ENCODE results near the gene ATP13A5. TPM values are rescaled to one million over a fixed set of nuclear protein-coding genes. Genes with fewer than 3 reads are reported as not detected.
A peak's percentile ranks its signal among the peaks of the same experiment; 100 is the strongest.

ATP13A5 gene
- total RNA-seq, 1 donor from 2014 or later, result not detected

GRCh38 chr3:193248848-193249468 lies 129.6 kb downstream of the ATP13A5 start:
- H3K27me3 ChIP-seq (ENCODE audit: control insufficient read depth, insufficient read depth, low read length), result no peaks in the 10 kb centered on the region
- TF ChIP-seq CTCF (IDR thresholded peaks at IDR 0.05; ENCODE audit: insufficient read depth, low read length, severe bottlenecking), result no peak
- H3K36me3 ChIP-seq (ENCODE audit: control insufficient read depth, insufficient read depth, low read length), result no peaks in the 10 kb centered on the region
- DNase-seq (ENCODE audit: low read depth), result no peak
- H3K4me3 ChIP-seq (ENCODE audit: low read depth, low read length), result no peak overlapping the region
- FAIRE-seq, result no peak

DNA sequence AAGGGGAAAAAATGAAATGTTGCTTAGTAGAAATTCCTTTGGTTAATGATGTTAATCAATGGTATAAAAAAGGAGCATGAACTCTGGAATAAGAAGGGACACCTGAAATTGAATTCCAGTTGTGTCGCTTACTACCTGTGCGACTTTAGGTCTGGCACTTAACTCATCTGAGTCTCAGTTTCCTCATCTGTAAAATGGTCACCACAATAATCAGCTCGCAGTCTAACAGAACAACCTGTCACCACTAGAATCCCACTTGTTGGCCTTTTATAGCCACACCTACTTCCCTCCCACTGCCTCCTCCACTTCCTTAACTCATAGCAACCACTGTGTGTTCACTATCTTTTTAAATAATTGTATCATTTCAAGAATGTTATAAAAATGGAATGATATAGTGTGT lies 135.0 kb downstream of the ATP13A5 start:
- no peaks in the 10 kb centered on the region for H3K36me3 ChIP-seq (ENCODE audit: control insufficient read depth, insufficient read depth, low read length)
- TF ChIP-seq CTCF (IDR thresholded peaks at IDR 0.05; ENCODE audit: insufficient read depth, low read length, severe bottlenecking), result no peak
- FAIRE-seq (no peak), DNase-seq (ENCODE audit: low read depth) (no peak)
- no peaks in the 10 kb centered on the region for H3K27me3 ChIP-seq (ENCODE audit: control insufficient read depth, insufficient read depth, low read length)
- no peak overlapping the region for H3K4me3 ChIP-seq (ENCODE audit: low read depth, low read length)

DNA sequence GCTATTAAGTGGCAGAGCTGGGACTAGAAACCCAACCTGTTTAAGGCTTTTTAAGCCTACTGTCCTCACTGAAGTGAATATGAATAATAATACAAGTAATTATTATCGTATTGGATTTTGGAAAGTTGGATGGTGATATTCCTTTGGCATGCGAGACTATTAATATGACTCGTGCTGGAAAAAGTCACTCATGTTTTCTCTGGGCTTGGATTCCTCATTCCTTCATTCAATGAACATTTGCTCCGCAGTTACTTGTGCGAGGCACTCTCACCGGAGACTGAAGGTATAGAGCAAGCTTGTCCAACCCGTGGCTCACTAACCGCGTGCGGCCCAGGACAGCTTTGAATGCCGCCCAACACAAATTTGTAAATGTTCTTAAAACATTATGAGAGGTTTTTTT lies 136.8 kb downstream of the ATP13A5 start:
- no peaks in the 10 kb centered on the region for H3K36me3 ChIP-seq (ENCODE audit: control insufficient read depth, insufficient read depth, low read length)
- DNase-seq (ENCODE audit: low read depth) (no peak), FAIRE-seq (no peak)
- no peaks in the 10 kb centered on the region for H3K27me3 ChIP-seq (ENCODE audit: control insufficient read depth, insufficient read depth, low read length)
- peak overlapping the region; percentile 51 for H3K4me3 ChIP-seq (ENCODE audit: low read depth, low read length)
- TF ChIP-seq CTCF (IDR thresholded peaks at IDR 0.05; ENCODE audit: insufficient read depth, low read length, severe bottlenecking), result no peak

DNA sequence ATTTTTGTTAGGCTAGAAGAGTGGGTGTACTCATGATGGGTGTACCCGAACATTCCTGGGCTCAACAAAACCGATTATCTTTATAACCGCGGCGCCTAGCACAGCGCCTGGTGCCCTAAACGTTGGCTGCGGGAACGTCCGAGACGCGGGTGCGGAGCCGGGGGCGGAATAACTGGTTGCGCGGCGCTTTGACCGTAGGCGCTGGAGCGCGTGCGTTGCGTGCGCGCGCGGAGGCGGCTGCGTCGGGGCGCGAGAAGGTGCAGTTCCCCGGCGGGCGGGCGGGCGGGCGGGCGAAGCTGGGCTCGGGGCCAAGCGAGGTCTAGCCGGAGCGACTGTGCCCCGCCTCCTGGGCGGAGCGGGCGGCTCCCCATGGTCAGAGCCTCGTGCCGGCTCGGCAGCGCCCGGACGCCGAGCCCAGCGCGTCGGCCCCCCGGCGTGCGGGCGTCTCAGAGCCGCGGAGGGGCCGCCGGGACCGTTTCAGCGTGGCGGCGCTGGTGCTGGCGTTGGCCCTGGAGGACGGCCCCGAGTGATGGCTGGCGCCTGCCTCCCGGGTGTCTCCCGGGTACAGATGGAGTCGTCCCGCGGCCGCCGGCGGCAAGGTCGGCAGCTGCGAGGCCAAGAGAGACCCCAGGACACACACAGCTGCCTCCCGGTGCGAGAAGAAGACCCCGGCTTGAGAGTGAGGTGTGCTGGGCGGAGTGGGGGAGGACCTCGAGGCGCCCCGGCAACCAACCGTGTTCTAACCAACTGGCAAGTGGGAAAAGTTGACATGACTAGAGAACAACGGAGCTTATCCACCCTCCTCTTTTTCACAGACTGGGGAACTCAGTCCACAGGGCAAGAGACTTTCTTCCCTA lies 137.5 kb downstream of the ATP13A5 start, which contains the start of gene PLAAT1:
PLAAT1 (plus strand) TSS at position 373 of the 857 bp plus-strand sequence. CDS start 14,429 bp downstream, outside the sequence.
- no peak for TF ChIP-seq CTCF (IDR thresholded peaks at IDR 0.05; ENCODE audit: insufficient read depth, low read length, severe bottlenecking)
- Histone ChIP-seq H3K4me3 (ENCODE audit: low read depth, low read length) (peak within 1 kb of the TSS; percentile 51), H3K27me3 (ENCODE audit: control insufficient read depth, insufficient read depth, low read length) (no peaks in the 10 kb centered on the region), H3K36me3 (ENCODE audit: control insufficient read depth, insufficient read depth, low read length) (no peaks in the 10 kb centered on the region)
- DNase-seq (ENCODE audit: low read depth), result peak; percentile 39
- no peak for FAIRE-seq

- Histone ChIP-seq H3K4me3 (ENCODE audit: low read depth, low read length) (peak overlapping the region; percentile 51), H3K27me3 (ENCODE audit: control insufficient read depth, insufficient read depth, low read length) (no peaks in the 10 kb centered on the region), H3K36me3 (ENCODE audit: control insufficient read depth, insufficient read depth, low read length) (no peaks in the 10 kb centered on the region)
- no peak for DNase-seq (ENCODE audit: low read depth)
- no peak for TF ChIP-seq CTCF (IDR thresholded peaks at IDR 0.05; ENCODE audit: insufficient read depth, low read length, severe bottlenecking)
- no peak for FAIRE-seq
Observed at GRCh38 chr3:193240436-193240849, 138.1 kb downstream of the ATP13A5 start.
